Measurements from ENCODE around the gene CTRB1.

DNA sequence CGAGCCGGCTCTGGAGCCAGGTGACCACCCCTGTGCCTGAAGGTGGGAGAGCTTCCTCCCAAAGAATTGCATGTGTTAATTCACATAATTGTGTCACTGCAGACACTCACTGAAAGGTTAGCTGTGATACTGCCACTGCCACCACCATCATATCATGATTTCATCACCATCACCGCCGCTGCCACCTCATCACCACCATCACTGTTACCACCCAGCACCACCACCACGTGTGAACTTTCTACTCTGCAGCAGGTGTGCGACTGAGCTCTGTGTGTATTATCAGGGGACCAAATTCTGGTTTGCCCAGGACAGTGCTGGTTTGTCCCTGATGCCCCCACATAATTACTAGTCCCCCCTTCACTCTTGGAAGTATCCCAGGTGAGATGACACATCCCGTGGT lies 17.4 kb downstream of the CTRB1 start:
- TF ChIP-seq, protein P1, sequence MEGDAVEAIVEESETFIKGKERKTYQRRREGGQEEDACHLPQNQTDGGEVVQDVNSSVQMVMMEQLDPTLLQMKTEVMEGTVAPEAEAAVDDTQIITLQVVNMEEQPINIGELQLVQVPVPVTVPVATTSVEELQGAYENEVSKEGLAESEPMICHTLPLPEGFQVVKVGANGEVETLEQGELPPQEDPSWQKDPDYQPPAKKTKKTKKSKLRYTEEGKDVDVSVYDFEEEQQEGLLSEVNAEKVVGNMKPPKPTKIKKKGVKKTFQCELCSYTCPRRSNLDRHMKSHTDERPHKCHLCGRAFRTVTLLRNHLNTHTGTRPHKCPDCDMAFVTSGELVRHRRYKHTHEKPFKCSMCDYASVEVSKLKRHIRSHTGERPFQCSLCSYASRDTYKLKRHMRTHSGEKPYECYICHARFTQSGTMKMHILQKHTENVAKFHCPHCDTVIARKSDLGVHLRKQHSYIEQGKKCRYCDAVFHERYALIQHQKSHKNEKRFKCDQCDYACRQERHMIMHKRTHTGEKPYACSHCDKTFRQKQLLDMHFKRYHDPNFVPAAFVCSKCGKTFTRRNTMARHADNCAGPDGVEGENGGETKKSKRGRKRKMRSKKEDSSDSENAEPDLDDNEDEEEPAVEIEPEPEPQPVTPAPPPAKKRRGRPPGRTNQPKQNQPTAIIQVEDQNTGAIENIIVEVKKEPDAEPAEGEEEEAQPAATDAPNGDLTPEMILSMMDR (IDR thresholded peaks at IDR 0.05; ENCODE audit: low read depth, low read length) = no peak
- no peak for TF ChIP-seq EZH2phosphoT487 (IDR thresholded peaks at IDR 0.05; ENCODE audit: low read depth)
